GM12878 (cell line): ENCODE results near the gene NTM. TPM values are rescaled to one million over a fixed set of nuclear protein-coding genes. Genes with fewer than 3 reads are reported as not detected.

Experiments used
- ATAC-seq: fragments of 200-7000 bp; cut with Tn5 transposase; 3 replicates; pipeline ENCODE4 v1.9.1; 2020; ENCODE audit warnings: mild to moderate bottlenecking, moderate library complexity
- BruUV-seq: library from RNA; stranded (reverse); fragments of 400-500 nt; replicated peaks from 2 replicates; lab custom pipeline; 2021; lab: Mats Ljungman, UMichigan
- CTCF ChIA-PET: fragments of 300-600 bp; sonication (Branson Sonifier 250); formaldehyde crosslinking; extraction: SDS; loops from one replicate; lab custom pipeline; 2021; ENCODE audit warnings: inconsistent platforms; lab: Yijun Ruan, JAX
- POLR2A ChIA-PET: fragments of 350-600 bp; formaldehyde crosslinking; extraction: SDS; loops from one replicate; lab custom pipeline; 2021; ENCODE audit warnings: inconsistent platforms; lab: Charles Lee
- RAD21 ChIA-PET: fragments of 300-600 bp; sonication (Branson Sonifier 250); formaldehyde crosslinking; loops from one replicate; lab custom pipeline; 2023; ENCODE audit warnings: antibody characterized with exemption; ENCODE audit not compliant: unreplicated experiment; lab: Charles Lee
- SMC1A ChIA-PET: fragments of 300-600 bp; sonication (Branson Sonifier 250); formaldehyde crosslinking; loops from one replicate; lab custom pipeline; 2023; ENCODE audit not compliant: unreplicated experiment, uncharacterized antibody; lab: Charles Lee
- DNase-seq: peaks from one replicate; pipeline ENCODE4 v3.0.0-alpha.2; 2011; ENCODE audit warnings: low read depth, low spot score
- FAIRE-seq: peaks from 3 replicates; lab custom pipeline; 2011; peaks lifted over from hg19 to GRCh38; lab: Jason Lieb, UNC
- H2AFZ ChIP-seq: 2 replicates; pipeline ENCODE4 v1.6.0; 2011; ENCODE audit warnings: low read depth, low read length, control low read depth; ENCODE audit not compliant: control insufficient read depth
- H3K27ac ChIP-seq: 2 replicates; pipeline ENCODE4 v1.5.1; 2011; ENCODE audit warnings: control low read depth; ENCODE audit not compliant: control insufficient read depth, insufficient read depth
- H3K27me3 ChIP-seq, 2 experiments: replicated peaks in 1 of 2; 2 replicates each; pipeline versions ENCODE4 v1.6.0 to v1.6.1; 2011; ENCODE audit warnings: low read length in 1 of 2; ENCODE audit not compliant: control insufficient read depth in 2 of 2, insufficient read depth in 2 of 2
- H3K36me3 ChIP-seq, 2 experiments: 2 replicates each; pipeline ENCODE4 v1.5.1; 2011; ENCODE audit warnings: low read length in 1 of 2; ENCODE audit not compliant: control insufficient read depth in 2 of 2, insufficient read depth in 2 of 2
- H3K4me1 ChIP-seq: 2 replicates; pipeline ENCODE4 v1.6.1; 2011; ENCODE audit warnings: mild to moderate bottlenecking, low read length, moderate library complexity, mixed read lengths; ENCODE audit not compliant: control insufficient read depth, insufficient read depth
- H3K4me2 ChIP-seq: 2 replicates; pipeline ENCODE4 v1.6.0; 2011; ENCODE audit warnings: control low read depth; ENCODE audit not compliant: control insufficient read depth, insufficient read depth
- H3K4me3 ChIP-seq: fragments of 200-600 bp; sonication (generic); 2 replicates; pipeline ENCODE4 v1.5.1; 2016
- H3K79me2 ChIP-seq: 2 replicates; pipeline ENCODE4 v1.6.0; 2011; ENCODE audit warnings: low read length; ENCODE audit not compliant: control insufficient read depth, insufficient read depth
- H3K9ac ChIP-seq: 2 replicates; pipeline ENCODE4 v1.8.0; 2011; ENCODE audit warnings: low read length, control low read depth, mixed read lengths; ENCODE audit not compliant: control insufficient read depth, insufficient read depth
- H3K9me3 ChIP-seq: replicated peaks from 3 replicates; pipeline ENCODE4 v1.5.1; 2011; ENCODE audit warnings: mild to moderate bottlenecking, low read length; ENCODE audit not compliant: control insufficient read depth, insufficient read depth
- H4K20me1 ChIP-seq: 2 replicates; pipeline ENCODE4 v1.6.0; 2011; ENCODE audit not compliant: control insufficient read depth, insufficient read depth
- BCL11A ChIP-seq: IDR thresholded peaks from 2 replicates; pipeline ENCODE4 v1.6.1; 2011; ENCODE audit warnings: low read depth, low read length
- CHD1 ChIP-seq: IDR thresholded peaks from 2 replicates; pipeline ENCODE4 v1.6.1; 2012; ENCODE audit warnings: low read depth, low read length, improper control_type of control experiment
- CREB1 ChIP-seq: IDR thresholded peaks from 2 replicates; pipeline ENCODE4 v1.6.1; 2012; ENCODE audit warnings: low read depth, mild to moderate bottlenecking, inconsistent platforms
- FOS ChIP-seq: IDR thresholded peaks from 3 replicates; pipeline ENCODE4 v1.6.1; 2011; ENCODE audit warnings: borderline replicate concordance; ENCODE audit not compliant: insufficient read length; ENCODE audit errors: extremely low read depth
- MXI1 ChIP-seq: fragments of 150-350 bp; IDR thresholded peaks from 2 replicates; pipeline ENCODE4 v1.6.1; 2011; ENCODE audit warnings: low read depth, mild to moderate bottlenecking, inconsistent platforms, low read length, improper control_type of control experiment
- MYC ChIP-seq: IDR thresholded peaks from 2 replicates; pipeline ENCODE4 v1.6.1; 2011; ENCODE audit warnings: mild to moderate bottlenecking, low read length, moderate library complexity, inconsistent platforms; ENCODE audit not compliant: insufficient read depth, insufficient replicate concordance, insufficient read length, severe bottlenecking
- NFYA ChIP-seq: IDR thresholded peaks from 2 replicates; pipeline ENCODE4 v1.6.1; 2011; ENCODE audit warnings: low read depth, mild to moderate bottlenecking, low read length, improper control_type of control experiment, borderline replicate concordance
- RCOR1 ChIP-seq: conservative IDR thresholded peaks from 2 replicates; pipeline ENCODE4 v1.6.1; 2012; ENCODE audit warnings: low read depth, low read length, improper control_type of control experiment
- SREBF2 ChIP-seq: IDR thresholded peaks from 2 replicates; pipeline ENCODE4 v1.6.1; 2012; ENCODE audit warnings: mild to moderate bottlenecking, low read length
- WGBS: methylation state at CpG from one replicate; pipeline ENCODE4 v1.1.6; 2016; ENCODE audit warnings: low lambda C conversion rate; ENCODE audit not compliant: insufficient replicate concordance, insufficient coverage; ENCODE audit errors: missing lambda C conversion rate; 5-methylcytosine and 5-hydroxymethylcytosine counted together
- in situ Hi-C: fragments of 300-500 bp; cut with MboI; formaldehyde crosslinking; loops from 9 replicates; pipeline ENCODE4 v1.14.3; 2018; ENCODE audit warnings: mixed read lengths
- intact Hi-C: fragments of 100-400 bp; cut with micrococcal nuclease; formaldehyde crosslinking; loops from one replicate; pipeline ENCODE4 v1.14.2; 2022; ENCODE audit not compliant: unreplicated experiment
- polyA plus RNA-seq, 11 experiments: library from polyadenylated mRNA; depleted of rRNA in 4 of 11; unstranded in 6 of 11; stranded (reverse) in 5 of 11; fragments of >200 nt; fragmentation: Nextera tagmentation in 4 of 11; fragmentation: Illumina TruSeq in 1 of 11; extraction: Ambion mirVana in 4 of 11; extraction: Trizol in 1 of 11; gene quantifications; 1 replicate in 1 of 11; 2 replicates in 10 of 11; pipeline versions ENCODE4 v1.2.1 to v1.2.3, GENCODE V29; 2011 to 2016; ENCODE audit warnings: inconsistent platforms in 2 of 11, missing spikeins in 2 of 11, low read depth in 1 of 11
- total RNA-seq, 4 experiments: library from RNA; depleted of rRNA in 3 of 4; stranded (reverse); fragments of >200 nt in 3 of 4; fragmentation: Illumina TruSeq in 1 of 4; extraction: Trizol in 1 of 4; gene quantifications; 2 replicates each; pipeline versions ENCODE4 v1.2.1 to v1.2.3, GENCODE V29; 2013 to 2021
- TF ChIP-seq, protein P1 (sequence below): IDR thresholded peaks from 2 replicates; pipeline ENCODE4 v1.6.1; 2012; ENCODE audit warnings: low read depth, low read length, improper control_type of control experiment
- TF ChIP-seq, protein P2 (sequence below): IDR thresholded peaks from 2 replicates; pipeline ENCODE4 v1.6.1; 2012; ENCODE audit warnings: mild to moderate bottlenecking, low read depth, low read length

NTM gene
- total and polyA plus RNA-seq, 10 of the 15 experiments (the other 5 are each of a cell fraction or from before 2014, with no cell fraction given), result not detected

GRCh38 chr11:131593301-131593700 is 222.9 kb downstream of the NTM start:
- Histone ChIP-seq H3K27ac (no peak overlapping the region), H3K79me2 (no peaks in the 10 kb centered on the region), H3K27me3 (peaks cover 2 to 3% of the 10 kb centered on the region in 2 experiments; a peak in 2 of 4 replicates), H2AFZ (no peak overlapping the region), H3K9me3 (no peaks in the 10 kb centered on the region), H3K4me1 (no peaks in the 10 kb centered on the region), H3K36me3 (no peaks in the 10 kb centered on the region), H4K20me1 (no peaks in the 10 kb centered on the region), H3K9ac (no peak overlapping the region), H3K4me2 (no peak overlapping the region), H3K4me3 (no peak overlapping the region)
- WGBS, result 5% methylated on average over 6 of the region's 6 CpGs
- FAIRE-seq, result no peak
- no peak for DNase-seq
- ChIA-PET SMC1A (no interaction called here), RAD21 (no interaction called here), CTCF (no interaction called here), POLR2A (no interaction called here)
- no peak for ATAC-seq
- intact Hi-C loops (no loop called here), in situ Hi-C loops (no loop called here)
- BruUV-seq, result no TSS peak
- TF ChIP-seq, protein P1, sequence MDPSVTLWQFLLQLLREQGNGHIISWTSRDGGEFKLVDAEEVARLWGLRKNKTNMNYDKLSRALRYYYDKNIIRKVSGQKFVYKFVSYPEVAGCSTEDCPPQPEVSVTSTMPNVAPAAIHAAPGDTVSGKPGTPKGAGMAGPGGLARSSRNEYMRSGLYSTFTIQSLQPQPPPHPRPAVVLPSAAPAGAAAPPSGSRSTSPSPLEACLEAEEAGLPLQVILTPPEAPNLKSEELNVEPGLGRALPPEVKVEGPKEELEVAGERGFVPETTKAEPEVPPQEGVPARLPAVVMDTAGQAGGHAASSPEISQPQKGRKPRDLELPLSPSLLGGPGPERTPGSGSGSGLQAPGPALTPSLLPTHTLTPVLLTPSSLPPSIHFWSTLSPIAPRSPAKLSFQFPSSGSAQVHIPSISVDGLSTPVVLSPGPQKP, result no peak
- TF ChIP-seq CHD1 (no peak), FOS (no peak), SREBF2 (no peak), CREB1 (no peak), BCL11A (no peak), RCOR1 (no peak), MXI1 (no peak), MYC (no peak), NFYA (no peak)
- TF ChIP-seq, protein P2, sequence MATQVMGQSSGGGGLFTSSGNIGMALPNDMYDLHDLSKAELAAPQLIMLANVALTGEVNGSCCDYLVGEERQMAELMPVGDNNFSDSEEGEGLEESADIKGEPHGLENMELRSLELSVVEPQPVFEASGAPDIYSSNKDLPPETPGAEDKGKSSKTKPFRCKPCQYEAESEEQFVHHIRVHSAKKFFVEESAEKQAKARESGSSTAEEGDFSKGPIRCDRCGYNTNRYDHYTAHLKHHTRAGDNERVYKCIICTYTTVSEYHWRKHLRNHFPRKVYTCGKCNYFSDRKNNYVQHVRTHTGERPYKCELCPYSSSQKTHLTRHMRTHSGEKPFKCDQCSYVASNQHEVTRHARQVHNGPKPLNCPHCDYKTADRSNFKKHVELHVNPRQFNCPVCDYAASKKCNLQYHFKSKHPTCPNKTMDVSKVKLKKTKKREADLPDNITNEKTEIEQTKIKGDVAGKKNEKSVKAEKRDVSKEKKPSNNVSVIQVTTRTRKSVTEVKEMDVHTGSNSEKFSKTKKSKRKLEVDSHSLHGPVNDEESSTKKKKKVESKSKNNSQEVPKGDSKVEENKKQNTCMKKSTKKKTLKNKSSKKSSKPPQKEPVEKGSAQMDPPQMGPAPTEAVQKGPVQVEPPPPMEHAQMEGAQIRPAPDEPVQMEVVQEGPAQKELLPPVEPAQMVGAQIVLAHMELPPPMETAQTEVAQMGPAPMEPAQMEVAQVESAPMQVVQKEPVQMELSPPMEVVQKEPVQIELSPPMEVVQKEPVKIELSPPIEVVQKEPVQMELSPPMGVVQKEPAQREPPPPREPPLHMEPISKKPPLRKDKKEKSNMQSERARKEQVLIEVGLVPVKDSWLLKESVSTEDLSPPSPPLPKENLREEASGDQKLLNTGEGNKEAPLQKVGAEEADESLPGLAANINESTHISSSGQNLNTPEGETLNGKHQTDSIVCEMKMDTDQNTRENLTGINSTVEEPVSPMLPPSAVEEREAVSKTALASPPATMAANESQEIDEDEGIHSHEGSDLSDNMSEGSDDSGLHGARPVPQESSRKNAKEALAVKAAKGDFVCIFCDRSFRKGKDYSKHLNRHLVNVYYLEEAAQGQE, result no peak
